Left ventricle myocardium inferior (tissue), 1 donor: ENCODE data around the gene LRMDA. TPM values are rescaled to one million over a fixed set of nuclear protein-coding genes. Genes with fewer than 3 reads are reported as not detected.

Experiments
- DNase-seq: peaks from one replicate; pipeline ENCODE4 v3.0.0-alpha.2; 2020
- H3K27ac ChIP-seq: fragments of 200-600 bp; replicated peaks from 2 replicates; pipeline ENCODE4 v1.8.0; 2021
- H3K27me3 ChIP-seq: fragments of 200-600 bp; 2 replicates; pipeline ENCODE4 v1.8.0; 2021; ENCODE audit warnings: low read depth
- H3K36me3 ChIP-seq: fragments of 200-600 bp; 2 replicates; pipeline ENCODE4 v1.8.0; 2021
- H3K4me1 ChIP-seq: fragments of 200-600 bp; 2 replicates; pipeline ENCODE4 v1.8.0; 2021
- H3K4me3 ChIP-seq: fragments of 200-600 bp; 2 replicates; pipeline ENCODE4 v1.8.0; 2021; ENCODE audit warnings: mild to moderate bottlenecking, moderate library complexity
- H3K9me3 ChIP-seq: fragments of 200-600 bp; replicated peaks from 2 replicates; pipeline ENCODE4 v1.8.0; 2021
- intact Hi-C: fragments of 100-400 bp; cut with micrococcal nuclease; formaldehyde crosslinking; loops from one replicate; pipeline ENCODE4 v1.11.0; 2022
- total RNA-seq: library from RNA; stranded (reverse); fragmentation: NEBNext Ultra II Directional; extraction: Animal tissue kit (Norgen Biotek cat#: 25700); gene quantifications from one replicate; pipeline ENCODE4 v1.2.1, GENCODE V29; 2021
- TF ChIP-seq, protein P1 (sequence below): fragments of 200-600 bp; IDR thresholded peaks from 2 replicates; pipeline ENCODE4 v1.8.0; 2021; ENCODE audit warnings: antibody characterized with exemption, mild to moderate bottlenecking, borderline replicate concordance
- donor health status: DM: no; HTN: yes; CAD: no; lungs with severe emphysema.

The LRMDA gene
- total RNA-seq, 1 donor from 2014 or later, result 18.7 TPM

- intact Hi-C loops, result loop anchor here (10.0 kb wide), 1 partner anchor 515 kb away; no protein-coding TSS in a partner anchor
Measured at GRCh38 chr10:75400163-75400770, 31.2 kb upstream of the LRMDA start.

DNA sequence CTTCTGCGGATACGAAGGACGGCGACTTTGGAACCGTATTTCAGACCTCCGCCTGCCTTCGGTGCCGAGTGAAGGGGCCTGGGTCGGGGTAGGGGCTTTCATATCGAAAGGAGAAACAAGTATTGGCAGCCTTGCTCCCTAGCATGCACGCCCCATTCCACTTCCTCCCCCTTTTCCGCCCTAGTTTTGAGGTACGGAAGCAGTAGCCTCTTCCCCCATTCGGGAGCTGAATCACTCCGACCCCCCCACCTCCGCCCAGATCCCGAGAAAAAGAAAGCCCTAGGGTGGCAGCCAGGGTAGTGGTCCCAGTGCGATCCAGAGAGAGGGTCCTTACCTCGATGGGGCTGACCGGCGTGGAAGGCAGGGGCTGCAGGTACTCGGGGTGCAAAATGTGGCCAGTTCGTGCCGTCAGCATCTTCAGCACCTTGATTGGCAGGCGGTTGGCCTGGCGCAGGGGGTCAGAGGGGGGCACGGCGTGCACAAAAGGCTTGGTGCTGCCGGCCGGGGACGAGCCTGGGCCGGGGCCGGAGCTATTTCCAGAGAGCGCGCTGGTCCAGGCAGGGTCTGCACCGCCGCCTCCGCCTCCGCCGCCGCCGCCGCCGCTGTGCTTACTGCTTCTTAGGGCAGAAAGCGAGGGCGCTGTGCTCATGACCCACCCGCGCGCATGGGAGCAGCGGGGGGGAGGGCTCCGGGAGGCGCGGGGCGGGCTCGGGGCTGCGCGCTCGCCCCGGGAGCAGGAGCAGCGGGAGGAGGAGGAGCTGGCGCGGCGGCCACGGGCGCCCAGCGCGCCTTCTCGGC is 30.5 kb upstream of the LRMDA start:
- peaks cover 84% of the 10 kb centered on the region for H3K4me1 ChIP-seq
- DNase-seq, result peak; percentile 74
- peak overlapping the region; percentile 97 for H3K27ac ChIP-seq
- peaks cover 18% of the 10 kb centered on the region for H3K27me3 ChIP-seq
- intact Hi-C loops, result loop anchor here (10.0 kb wide), 1 partner anchor 514 kb away; no protein-coding TSS in a partner anchor
- no peaks in the 10 kb centered on the region for H3K9me3 ChIP-seq
- peaks cover 15% of the 10 kb centered on the region for H3K36me3 ChIP-seq
- TF ChIP-seq, protein P1, sequence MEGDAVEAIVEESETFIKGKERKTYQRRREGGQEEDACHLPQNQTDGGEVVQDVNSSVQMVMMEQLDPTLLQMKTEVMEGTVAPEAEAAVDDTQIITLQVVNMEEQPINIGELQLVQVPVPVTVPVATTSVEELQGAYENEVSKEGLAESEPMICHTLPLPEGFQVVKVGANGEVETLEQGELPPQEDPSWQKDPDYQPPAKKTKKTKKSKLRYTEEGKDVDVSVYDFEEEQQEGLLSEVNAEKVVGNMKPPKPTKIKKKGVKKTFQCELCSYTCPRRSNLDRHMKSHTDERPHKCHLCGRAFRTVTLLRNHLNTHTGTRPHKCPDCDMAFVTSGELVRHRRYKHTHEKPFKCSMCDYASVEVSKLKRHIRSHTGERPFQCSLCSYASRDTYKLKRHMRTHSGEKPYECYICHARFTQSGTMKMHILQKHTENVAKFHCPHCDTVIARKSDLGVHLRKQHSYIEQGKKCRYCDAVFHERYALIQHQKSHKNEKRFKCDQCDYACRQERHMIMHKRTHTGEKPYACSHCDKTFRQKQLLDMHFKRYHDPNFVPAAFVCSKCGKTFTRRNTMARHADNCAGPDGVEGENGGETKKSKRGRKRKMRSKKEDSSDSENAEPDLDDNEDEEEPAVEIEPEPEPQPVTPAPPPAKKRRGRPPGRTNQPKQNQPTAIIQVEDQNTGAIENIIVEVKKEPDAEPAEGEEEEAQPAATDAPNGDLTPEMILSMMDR, result no peak
- peak overlapping the region; percentile 93 for H3K4me3 ChIP-seq

More at GRCh38 chr10:75400163-75400770, 31.2 kb upstream of the LRMDA start:
- Histone ChIP-seq H3K4me3 (peak overlapping the region; percentile 93), H3K4me1 (peaks cover 88% of the 10 kb centered on the region), H3K27me3 (peaks cover 21% of the 10 kb centered on the region), H3K27ac (peak overlapping the region; percentile 97), H3K9me3 (no peaks in the 10 kb centered on the region), H3K36me3 (peaks cover 15% of the 10 kb centered on the region)
- TF ChIP-seq, protein P1, result peak; percentile 12
- no peak for DNase-seq

DNA sequence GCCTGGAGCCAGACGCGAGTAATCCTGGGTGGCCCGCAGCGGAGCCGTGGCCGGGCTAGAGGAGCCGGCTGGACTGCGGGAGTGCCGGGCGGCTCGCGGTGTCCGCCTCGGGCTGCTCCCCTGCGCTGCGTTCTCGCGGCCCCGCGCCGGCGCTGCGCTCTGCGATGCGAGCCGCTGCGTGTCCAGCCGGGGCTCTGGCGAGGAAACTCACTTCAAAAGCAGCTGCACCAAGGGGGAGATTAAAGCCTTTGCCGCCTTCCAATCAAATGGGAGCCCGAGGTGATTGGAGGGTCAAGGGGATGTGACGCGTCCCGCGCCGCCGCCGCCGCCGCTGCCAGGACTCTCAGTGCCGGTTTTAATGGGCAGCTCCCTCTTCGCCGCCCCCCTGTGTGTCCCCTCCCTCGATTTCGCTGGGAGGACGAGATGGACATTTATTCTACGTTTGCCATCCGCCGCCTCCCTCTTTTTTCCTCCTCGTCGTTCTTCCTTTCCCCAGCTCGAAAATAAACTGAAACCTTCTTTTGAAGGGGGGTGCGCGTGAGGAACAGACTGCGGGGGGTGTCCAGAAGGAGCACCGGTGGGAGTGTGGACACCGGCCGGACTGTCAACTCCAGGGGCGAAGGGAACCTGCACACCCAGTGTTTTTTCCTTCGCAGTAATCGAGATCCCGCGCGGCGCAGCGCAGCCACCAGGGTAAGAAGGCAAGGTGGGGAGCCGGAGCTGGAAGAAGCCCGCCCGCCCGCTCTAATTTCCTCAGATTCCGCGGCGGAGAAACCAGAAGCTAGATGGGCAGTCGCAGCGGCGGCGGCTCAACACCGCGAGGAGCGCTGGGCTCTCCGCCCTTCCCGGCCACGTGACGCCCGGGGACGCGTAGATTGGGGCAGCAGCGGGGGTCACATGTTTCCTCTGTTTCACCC is 29.6 kb upstream of the LRMDA start, which contains the start of gene ZNF503:
Gene ZNF503, minus strand, starts transcription at position 196 of the 917 bp plus-strand sequence. CDS start 345 bp downstream, outside the sequence.
- Histone ChIP-seq H3K27ac (peak within 1 kb of the TSS; percentile 97), H3K27me3 (peaks cover 10% of the 10 kb centered on the region)
- intact Hi-C loops, result loop anchor here (10.0 kb wide), 1 partner anchor 513 kb away; no protein-coding TSS in a partner anchor

GRCh38 chr10:75402486-75403143 is 28.8 kb upstream of the LRMDA start:
- TF ChIP-seq, protein P1, result no peak

More for the DNA sequence above, 29.6 kb upstream of the LRMDA start, which contains the start of gene ZNF503:
- peaks cover 15% of the 10 kb centered on the region for H3K36me3 ChIP-seq
- peak within 1 kb of the TSS; percentile 93 for H3K4me3 ChIP-seq
- DNase-seq, result peak; percentile 97
- peaks cover 76% of the 10 kb centered on the region for H3K4me1 ChIP-seq
- TF ChIP-seq, protein P1, result peak; percentile 54
- no peaks in the 10 kb centered on the region for H3K9me3 ChIP-seq

More at GRCh38 chr10:75402486-75403143, 28.8 kb upstream of the LRMDA start:
- peaks cover 15% of the 10 kb centered on the region for H3K36me3 ChIP-seq
- peak; percentile 35 for DNase-seq
- peak overlapping the region; percentile 97 for H3K27ac ChIP-seq
- no peaks in the 10 kb centered on the region for H3K9me3 ChIP-seq
- H3K4me3 ChIP-seq, result peak overlapping the region; percentile 93
- intact Hi-C loops, result loop anchor here (10.0 kb wide), 1 partner anchor 512 kb away; no protein-coding TSS in a partner anchor
- peaks cover 76% of the 10 kb centered on the region for H3K4me1 ChIP-seq
- peaks cover 8% of the 10 kb centered on the region for H3K27me3 ChIP-seq
